H1 (cell line): Measurements from ENCODE around the gene LCNL1. TPM values are rescaled to one million over a fixed set of nuclear protein-coding genes. Genes with fewer than 3 reads are reported as not detected.

Experiments used
- CBX8 ChIP-seq: fragments of 300-800, 300-1000 bp; sonication (generic); IDR thresholded peaks from 2 replicates; pipeline ENCODE4 v1.7.1; 2016; ENCODE audit warnings: low read depth, low read length, borderline replicate concordance
- GABPA ChIP-seq: IDR thresholded peaks from 2 replicates; pipeline ENCODE4 v1.6.1; 2011; ENCODE audit warnings: mild to moderate bottlenecking, low read length, moderate library complexity, borderline replicate concordance; ENCODE audit not compliant: insufficient read depth
- SIX5 ChIP-seq: IDR thresholded peaks from 2 replicates; pipeline ENCODE4 v1.6.1; 2011; ENCODE audit warnings: mild to moderate bottlenecking, low read depth, low read length
- SRF ChIP-seq: IDR thresholded peaks from 2 replicates; pipeline ENCODE4 v1.6.1; 2011; ENCODE audit warnings: mild to moderate bottlenecking, low read depth, low read length, moderate library complexity
- polyA plus RNA-seq, 7 experiments: library from polyadenylated mRNA; depleted of rRNA in 3 of 7; stranded (reverse) in 5 of 7; unstranded in 2 of 7; fragments of >200 nt in 5 of 7; fragments of 200-250 nt in 2 of 7; gene quantifications; 1 replicate in 5 of 7; 2 replicates in 1 of 7; 4 replicates in 1 of 7; pipeline versions ENCODE4 v1.2.1 to v1.2.3, GENCODE V29; 2011 to 2013; ENCODE audit warnings: missing spikeins in 2 of 7, mixed read lengths in 2 of 7
- total RNA-seq: library from RNA; stranded (reverse); fragmentation: NEBNext Ultra II Directional; extraction: Animal tissue kit (Norgen Biotek cat#: 25700); gene quantifications from 2 replicates; pipeline ENCODE4 v1.2.1, GENCODE V29; 2021
- TF ChIP-seq, protein P1 (sequence below): fragments of 300-600 bp; sonication (generic); IDR thresholded peaks from 2 replicates; pipeline ENCODE4 v1.7.1; 2012; ENCODE audit warnings: low read length, moderate library complexity, mild to moderate bottlenecking, inconsistent platforms; ENCODE audit not compliant: insufficient replicate concordance
- TF ChIP-seq, protein P2 (sequence below): IDR thresholded peaks from 2 replicates; pipeline ENCODE4 v1.6.1; 2011; ENCODE audit warnings: low read length, improper control_type of control experiment

Gene LCNL1
- total and polyA plus RNA-seq, 2 of the 8 experiments (the other 6 are each of a cell fraction or from before 2014, with no cell fraction given): 0.11 TPM; not detected in 1

- TF ChIP-seq, protein P1, sequence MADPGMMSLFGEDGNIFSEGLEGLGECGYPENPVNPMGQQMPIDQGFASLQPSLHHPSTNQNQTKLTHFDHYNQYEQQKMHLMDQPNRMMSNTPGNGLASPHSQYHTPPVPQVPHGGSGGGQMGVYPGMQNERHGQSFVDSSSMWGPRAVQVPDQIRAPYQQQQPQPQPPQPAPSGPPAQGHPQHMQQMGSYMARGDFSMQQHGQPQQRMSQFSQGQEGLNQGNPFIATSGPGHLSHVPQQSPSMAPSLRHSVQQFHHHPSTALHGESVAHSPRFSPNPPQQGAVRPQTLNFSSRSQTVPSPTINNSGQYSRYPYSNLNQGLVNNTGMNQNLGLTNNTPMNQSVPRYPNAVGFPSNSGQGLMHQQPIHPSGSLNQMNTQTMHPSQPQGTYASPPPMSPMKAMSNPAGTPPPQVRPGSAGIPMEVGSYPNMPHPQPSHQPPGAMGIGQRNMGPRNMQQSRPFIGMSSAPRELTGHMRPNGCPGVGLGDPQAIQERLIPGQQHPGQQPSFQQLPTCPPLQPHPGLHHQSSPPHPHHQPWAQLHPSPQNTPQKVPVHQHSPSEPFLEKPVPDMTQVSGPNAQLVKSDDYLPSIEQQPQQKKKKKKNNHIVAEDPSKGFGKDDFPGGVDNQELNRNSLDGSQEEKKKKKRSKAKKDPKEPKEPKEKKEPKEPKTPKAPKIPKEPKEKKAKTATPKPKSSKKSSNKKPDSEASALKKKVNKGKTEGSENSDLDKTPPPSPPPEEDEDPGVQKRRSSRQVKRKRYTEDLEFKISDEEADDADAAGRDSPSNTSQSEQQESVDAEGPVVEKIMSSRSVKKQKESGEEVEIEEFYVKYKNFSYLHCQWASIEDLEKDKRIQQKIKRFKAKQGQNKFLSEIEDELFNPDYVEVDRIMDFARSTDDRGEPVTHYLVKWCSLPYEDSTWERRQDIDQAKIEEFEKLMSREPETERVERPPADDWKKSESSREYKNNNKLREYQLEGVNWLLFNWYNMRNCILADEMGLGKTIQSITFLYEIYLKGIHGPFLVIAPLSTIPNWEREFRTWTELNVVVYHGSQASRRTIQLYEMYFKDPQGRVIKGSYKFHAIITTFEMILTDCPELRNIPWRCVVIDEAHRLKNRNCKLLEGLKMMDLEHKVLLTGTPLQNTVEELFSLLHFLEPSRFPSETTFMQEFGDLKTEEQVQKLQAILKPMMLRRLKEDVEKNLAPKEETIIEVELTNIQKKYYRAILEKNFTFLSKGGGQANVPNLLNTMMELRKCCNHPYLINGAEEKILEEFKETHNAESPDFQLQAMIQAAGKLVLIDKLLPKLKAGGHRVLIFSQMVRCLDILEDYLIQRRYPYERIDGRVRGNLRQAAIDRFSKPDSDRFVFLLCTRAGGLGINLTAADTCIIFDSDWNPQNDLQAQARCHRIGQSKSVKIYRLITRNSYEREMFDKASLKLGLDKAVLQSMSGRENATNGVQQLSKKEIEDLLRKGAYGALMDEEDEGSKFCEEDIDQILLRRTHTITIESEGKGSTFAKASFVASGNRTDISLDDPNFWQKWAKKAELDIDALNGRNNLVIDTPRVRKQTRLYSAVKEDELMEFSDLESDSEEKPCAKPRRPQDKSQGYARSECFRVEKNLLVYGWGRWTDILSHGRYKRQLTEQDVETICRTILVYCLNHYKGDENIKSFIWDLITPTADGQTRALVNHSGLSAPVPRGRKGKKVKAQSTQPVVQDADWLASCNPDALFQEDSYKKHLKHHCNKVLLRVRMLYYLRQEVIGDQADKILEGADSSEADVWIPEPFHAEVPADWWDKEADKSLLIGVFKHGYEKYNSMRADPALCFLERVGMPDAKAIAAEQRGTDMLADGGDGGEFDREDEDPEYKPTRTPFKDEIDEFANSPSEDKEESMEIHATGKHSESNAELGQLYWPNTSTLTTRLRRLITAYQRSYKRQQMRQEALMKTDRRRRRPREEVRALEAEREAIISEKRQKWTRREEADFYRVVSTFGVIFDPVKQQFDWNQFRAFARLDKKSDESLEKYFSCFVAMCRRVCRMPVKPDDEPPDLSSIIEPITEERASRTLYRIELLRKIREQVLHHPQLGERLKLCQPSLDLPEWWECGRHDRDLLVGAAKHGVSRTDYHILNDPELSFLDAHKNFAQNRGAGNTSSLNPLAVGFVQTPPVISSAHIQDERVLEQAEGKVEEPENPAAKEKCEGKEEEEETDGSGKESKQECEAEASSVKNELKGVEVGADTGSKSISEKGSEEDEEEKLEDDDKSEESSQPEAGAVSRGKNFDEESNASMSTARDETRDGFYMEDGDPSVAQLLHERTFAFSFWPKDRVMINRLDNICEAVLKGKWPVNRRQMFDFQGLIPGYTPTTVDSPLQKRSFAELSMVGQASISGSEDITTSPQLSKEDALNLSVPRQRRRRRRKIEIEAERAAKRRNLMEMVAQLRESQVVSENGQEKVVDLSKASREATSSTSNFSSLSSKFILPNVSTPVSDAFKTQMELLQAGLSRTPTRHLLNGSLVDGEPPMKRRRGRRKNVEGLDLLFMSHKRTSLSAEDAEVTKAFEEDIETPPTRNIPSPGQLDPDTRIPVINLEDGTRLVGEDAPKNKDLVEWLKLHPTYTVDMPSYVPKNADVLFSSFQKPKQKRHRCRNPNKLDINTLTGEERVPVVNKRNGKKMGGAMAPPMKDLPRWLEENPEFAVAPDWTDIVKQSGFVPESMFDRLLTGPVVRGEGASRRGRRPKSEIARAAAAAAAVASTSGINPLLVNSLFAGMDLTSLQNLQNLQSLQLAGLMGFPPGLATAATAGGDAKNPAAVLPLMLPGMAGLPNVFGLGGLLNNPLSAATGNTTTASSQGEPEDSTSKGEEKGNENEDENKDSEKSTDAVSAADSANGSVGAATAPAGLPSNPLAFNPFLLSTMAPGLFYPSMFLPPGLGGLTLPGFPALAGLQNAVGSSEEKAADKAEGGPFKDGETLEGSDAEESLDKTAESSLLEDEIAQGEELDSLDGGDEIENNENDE: no peak
- TF ChIP-seq SRF: no peak
- TF ChIP-seq CBX8: no peak
- no peak for TF ChIP-seq SIX5
- no peak for TF ChIP-seq GABPA
- TF ChIP-seq, protein P2, sequence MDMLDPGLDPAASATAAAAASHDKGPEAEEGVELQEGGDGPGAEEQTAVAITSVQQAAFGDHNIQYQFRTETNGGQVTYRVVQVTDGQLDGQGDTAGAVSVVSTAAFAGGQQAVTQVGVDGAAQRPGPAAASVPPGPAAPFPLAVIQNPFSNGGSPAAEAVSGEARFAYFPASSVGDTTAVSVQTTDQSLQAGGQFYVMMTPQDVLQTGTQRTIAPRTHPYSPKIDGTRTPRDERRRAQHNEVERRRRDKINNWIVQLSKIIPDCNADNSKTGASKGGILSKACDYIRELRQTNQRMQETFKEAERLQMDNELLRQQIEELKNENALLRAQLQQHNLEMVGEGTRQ: no peak
Observed at GRCh38 chr9:137017071-137017470, 34.3 kb downstream of the LCNL1 start (continued).
